SU-DHL-6 (cell line): Measurements from ENCODE around the gene HEMK1.

Experiments
- H2AFZ ChIP-seq: fragments of 200-600 bp; sonication (generic); 2 replicates; pipeline ENCODE4 v1.6.1; 2014; ENCODE audit warnings: low read depth, mild to moderate bottlenecking, moderate library complexity, mixed read lengths, antibody characterized with exemption, low read length; ENCODE audit not compliant: severe bottlenecking
- H3F3A ChIP-seq: fragments of 200-600 bp; shearing (Covaris generic); 2 replicates; pipeline ENCODE4 v1.6.0; 2016; ENCODE audit warnings: antibody characterized with exemption, mild to moderate bottlenecking; ENCODE audit not compliant: insufficient read depth
- H3K27ac ChIP-seq: fragments of 200-600 bp; sonication (generic); 2 replicates; pipeline ENCODE4 v1.5.1; 2016; ENCODE audit warnings: low read depth, mild to moderate bottlenecking, low read length, moderate library complexity, mixed read lengths
- H3K27me3 ChIP-seq: fragments of 200-600 bp; sonication (generic), shearing (Covaris generic); 2 replicates; pipeline ENCODE4 v1.6.0; 2014; ENCODE audit warnings: mild to moderate bottlenecking, low read length
- H3K36me3 ChIP-seq: fragments of 200-600 bp; sonication (generic); 2 replicates; pipeline ENCODE4 v1.6.1; 2014; ENCODE audit warnings: mild to moderate bottlenecking, low read length, mixed read lengths
- H3K4me2 ChIP-seq: fragments of 300-600, 200-600 bp; shearing (Covaris generic), sonication (generic); 2 replicates; pipeline ENCODE4 v1.6.0; 2014; ENCODE audit warnings: low read length, low read depth, mild to moderate bottlenecking; ENCODE audit not compliant: poor library complexity, severe bottlenecking
- H3K4me3 ChIP-seq: fragments of 200-600 bp; sonication (generic); 2 replicates; pipeline ENCODE4 v1.5.1; 2014; ENCODE audit warnings: antibody characterized with exemption, low read length, mild to moderate bottlenecking, mixed read lengths; ENCODE audit not compliant: insufficient read depth, poor library complexity, severe bottlenecking
- H3K79me2 ChIP-seq: fragments of 200-600 bp; sonication (generic); 2 replicates; pipeline ENCODE4 v1.6.1; 2014; ENCODE audit warnings: mild to moderate bottlenecking, low read length, moderate library complexity; ENCODE audit not compliant: insufficient read depth
- H3K9ac ChIP-seq: fragments of 200-600 bp; sonication (generic); 2 replicates; pipeline ENCODE4 v1.7.0; 2014; ENCODE audit warnings: mild to moderate bottlenecking, low read length
- H3K9me2 ChIP-seq: fragments of 200-600 bp; sonication (generic); replicated peaks from 2 replicates; pipeline ENCODE4 v1.6.1; 2014; ENCODE audit warnings: low read length; ENCODE audit not compliant: insufficient read depth
- H3K9me3 ChIP-seq: fragments of 200-600 bp; sonication (generic); 2 replicates; pipeline ENCODE4 v1.6.1; 2014; ENCODE audit warnings: low read length, mixed read lengths; ENCODE audit not compliant: insufficient read depth
- H4K20me1 ChIP-seq: fragments of 200-600 bp; sonication (generic); 2 replicates; pipeline ENCODE4 v1.6.1; 2014; ENCODE audit warnings: low read depth, mild to moderate bottlenecking, antibody characterized with exemption, low read length, moderate library complexity, mixed read lengths
- CTCF ChIP-seq: fragments of 200-600 bp; sonication (generic); IDR thresholded peaks from one replicate; pipeline ENCODE4 v1.5.1; 2017; ENCODE audit warnings: antibody characterized with exemption, mild to moderate bottlenecking, low read length, moderate library complexity; ENCODE audit not compliant: insufficient read depth, poor library complexity, severe bottlenecking
- EZH2phosphoT487 ChIP-seq: fragments of 200-600 bp; sonication (generic), shearing (Covaris generic); conservative IDR thresholded peaks from 2 replicates; pipeline ENCODE4 v1.6.1; 2018; ENCODE audit warnings: mild to moderate bottlenecking, antibody characterized with exemption, low read length, moderate library complexity, mixed read lengths

HEMK1 gene

DNA sequence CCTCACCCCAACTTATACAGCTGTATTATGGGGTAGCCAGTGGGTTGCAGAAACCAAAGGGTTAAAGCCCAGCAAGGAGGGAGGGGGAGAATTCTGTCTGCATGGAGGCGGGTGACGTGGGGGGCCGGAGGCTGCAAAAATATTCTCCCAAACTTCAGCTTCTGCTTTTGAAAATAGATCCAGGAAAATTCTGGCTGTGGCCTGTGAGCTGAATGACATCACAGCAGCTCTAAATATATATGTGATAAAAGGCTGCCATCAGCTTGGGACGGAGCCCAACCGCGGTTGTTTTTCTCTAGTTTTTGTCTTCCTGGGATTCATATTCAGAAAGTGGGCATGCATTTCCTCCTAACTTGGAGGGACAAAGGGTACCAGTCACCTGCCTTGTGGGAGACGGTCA, 75.2 kb downstream of the HEMK1 start:
- Histone ChIP-seq H3K27me3 (no peaks in the 10 kb centered on the region), H3K9me2 (no peaks in the 10 kb centered on the region), H3K4me2 (no peak overlapping the region), H3K9ac (no peak overlapping the region), H3K36me3 (no peaks in the 10 kb centered on the region), H3K9me3 (no peaks in the 10 kb centered on the region), H3K27ac (no peak overlapping the region), H3K4me3 (no peak overlapping the region), H4K20me1 (no peaks in the 10 kb centered on the region), H3K79me2 (no peaks in the 10 kb centered on the region), H3F3A (no peaks in the 10 kb centered on the region), H2AFZ (no peak overlapping the region)
- no peak for TF ChIP-seq EZH2phosphoT487
- TF ChIP-seq CTCF, result no peak

DNA sequence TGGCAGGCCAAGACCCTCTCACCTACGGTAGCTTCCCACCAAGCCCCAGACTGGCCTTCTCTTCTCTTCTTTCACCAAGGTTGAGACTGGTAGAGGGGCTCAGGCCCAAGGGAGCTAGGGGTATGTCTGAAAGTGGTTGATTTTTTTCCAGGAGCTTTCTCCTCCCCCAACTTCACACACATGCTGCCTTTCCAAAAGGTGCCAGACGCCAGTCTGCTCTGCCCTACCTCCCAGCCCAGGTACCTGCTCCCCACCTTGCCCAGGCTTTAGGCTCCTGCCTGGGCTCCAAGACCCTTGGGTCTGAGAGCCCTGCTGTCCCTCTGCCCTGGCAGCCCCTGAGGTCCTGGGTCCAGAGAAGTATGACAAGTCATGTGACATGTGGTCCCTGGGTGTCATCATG, 76.1 kb downstream of the HEMK1 start:
- H2AFZ ChIP-seq, result no peak overlapping the region
- H3K9me3 ChIP-seq, result no peaks in the 10 kb centered on the region
- no peak for TF ChIP-seq CTCF
- TF ChIP-seq EZH2phosphoT487, result no peak
- no peak overlapping the region for H3K4me3 ChIP-seq
- H4K20me1 ChIP-seq, result no peaks in the 10 kb centered on the region
- H3K79me2 ChIP-seq, result no peaks in the 10 kb centered on the region
- no peak overlapping the region for H3K27ac ChIP-seq
- H3K9ac ChIP-seq, result no peak overlapping the region
- H3K36me3 ChIP-seq, result no peaks in the 10 kb centered on the region
- H3K9me2 ChIP-seq, result no peaks in the 10 kb centered on the region
- no peaks in the 10 kb centered on the region for H3F3A ChIP-seq
- no peak overlapping the region for H3K4me2 ChIP-seq
- no peaks in the 10 kb centered on the region for H3K27me3 ChIP-seq
